Endothelial cell (in vitro differentiated cells): Measurements from ENCODE around the gene BRF1. TPM values are rescaled to one million over a fixed set of nuclear protein-coding genes. Genes with fewer than 3 reads are reported as not detected.

ENCODE experiments used
- DNase-seq: peaks from one replicate; pipeline ENCODE4 v3.0.0; 2021; ENCODE audit warnings: low spot score
- H3K27ac Mint-ChIP-seq: one replicate; pipeline ENCODE4 v1.8.0; 2021; ENCODE audit warnings: mixed read lengths, inconsistent platforms; ENCODE audit not compliant: unreplicated experiment
- H3K27me3 Mint-ChIP-seq: one replicate; pipeline ENCODE4 v1.8.0; 2021; ENCODE audit warnings: mild to moderate bottlenecking, moderate library complexity, mixed read lengths, inconsistent platforms; ENCODE audit not compliant: unreplicated experiment
- H3K36me3 Mint-ChIP-seq: one replicate; pipeline ENCODE4 v1.8.0; 2021; ENCODE audit warnings: mild to moderate bottlenecking, low read depth, mixed read lengths, inconsistent platforms; ENCODE audit not compliant: unreplicated experiment
- H3K4me1 Mint-ChIP-seq: one replicate; pipeline ENCODE4 v1.8.0; 2021; ENCODE audit warnings: mild to moderate bottlenecking, mixed read lengths, inconsistent platforms; ENCODE audit not compliant: unreplicated experiment
- H3K4me3 Mint-ChIP-seq: one replicate; pipeline ENCODE4 v1.8.0; 2021; ENCODE audit warnings: mild to moderate bottlenecking, mixed read lengths, inconsistent platforms; ENCODE audit not compliant: unreplicated experiment
- H3K9me3 Mint-ChIP-seq: one replicate; pipeline ENCODE4 v1.8.0; 2021; ENCODE audit warnings: mixed read lengths, inconsistent platforms; ENCODE audit not compliant: unreplicated experiment
- CTCF ChIP-seq: fragments of 200-600 bp; sonication (generic); IDR thresholded peaks from one replicate; pipeline ENCODE4 v1.5.0; 2021; ENCODE audit warnings: antibody characterized with exemption; ENCODE audit not compliant: unreplicated experiment
- total RNA-seq: library from RNA; stranded (reverse); fragmentation: NEBNext Ultra II Directional; extraction: Animal tissue kit (Norgen Biotek cat#: 25700); gene quantifications from one replicate; pipeline ENCODE4 v1.2.1, GENCODE V29; 2021; ENCODE audit not compliant: unreplicated experiment

The BRF1 gene
- total RNA-seq, 1 donor from 2014 or later, result 40.9 TPM

- no peak for DNase-seq
- Mint-ChIP-seq H3K36me3 (peaks cover 5% of the 10 kb centered on the region), H3K4me3 (no peak overlapping the region), H3K27ac (no peak overlapping the region), H3K27me3 (peaks cover 1% of the 10 kb centered on the region), H3K4me1 (no peaks in the 10 kb centered on the region), H3K9me3 (no peaks in the 10 kb centered on the region)
- TF ChIP-seq CTCF, result no peak
Observed at GRCh38 chr14:105274637-105275036, 26.2 kb downstream of the BRF1 start.

GRCh38 chr14:105273062-105273461, 27.7 kb downstream of the BRF1 start:
- H3K9me3 Mint-ChIP-seq, result no peaks in the 10 kb centered on the region
- no peak for TF ChIP-seq CTCF
- no peak overlapping the region for H3K4me3 Mint-ChIP-seq
- peaks cover 5% of the 10 kb centered on the region for H3K36me3 Mint-ChIP-seq
- DNase-seq, result no peak
- H3K27ac Mint-ChIP-seq, result peak overlapping the region; percentile 48
- H3K4me1 Mint-ChIP-seq, result no peaks in the 10 kb centered on the region
- peaks cover 6% of the 10 kb centered on the region for H3K27me3 Mint-ChIP-seq

DNA sequence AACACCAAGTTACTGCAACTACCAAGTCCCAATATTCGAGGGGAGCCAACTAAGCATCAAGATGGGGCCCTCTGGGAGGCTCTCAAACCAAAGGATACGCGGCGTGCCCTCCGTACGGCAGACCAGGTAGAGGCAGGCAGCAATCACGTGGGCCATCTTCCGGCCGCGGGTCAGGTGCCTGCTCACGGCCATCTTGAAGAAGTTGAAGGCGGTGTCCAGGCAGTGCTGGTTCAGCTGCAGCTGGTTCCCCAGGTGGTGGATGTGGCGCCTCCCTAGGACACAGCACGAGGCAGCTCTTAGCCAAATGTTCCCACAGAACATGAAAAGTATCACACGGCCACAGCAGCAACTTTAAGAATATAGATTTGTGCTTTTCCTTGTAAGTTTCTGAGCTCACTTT, 28.2 kb downstream of the BRF1 start:
- no peak for DNase-seq
- no peak for TF ChIP-seq CTCF
- H3K9me3 Mint-ChIP-seq, result no peaks in the 10 kb centered on the region
- H3K27me3 Mint-ChIP-seq, result peaks cover 6% of the 10 kb centered on the region
- H3K4me3 Mint-ChIP-seq, result no peak overlapping the region
- H3K27ac Mint-ChIP-seq, result peak overlapping the region; percentile 48
- peaks cover 5% of the 10 kb centered on the region for H3K36me3 Mint-ChIP-seq
- H3K4me1 Mint-ChIP-seq, result no peaks in the 10 kb centered on the region

DNA sequence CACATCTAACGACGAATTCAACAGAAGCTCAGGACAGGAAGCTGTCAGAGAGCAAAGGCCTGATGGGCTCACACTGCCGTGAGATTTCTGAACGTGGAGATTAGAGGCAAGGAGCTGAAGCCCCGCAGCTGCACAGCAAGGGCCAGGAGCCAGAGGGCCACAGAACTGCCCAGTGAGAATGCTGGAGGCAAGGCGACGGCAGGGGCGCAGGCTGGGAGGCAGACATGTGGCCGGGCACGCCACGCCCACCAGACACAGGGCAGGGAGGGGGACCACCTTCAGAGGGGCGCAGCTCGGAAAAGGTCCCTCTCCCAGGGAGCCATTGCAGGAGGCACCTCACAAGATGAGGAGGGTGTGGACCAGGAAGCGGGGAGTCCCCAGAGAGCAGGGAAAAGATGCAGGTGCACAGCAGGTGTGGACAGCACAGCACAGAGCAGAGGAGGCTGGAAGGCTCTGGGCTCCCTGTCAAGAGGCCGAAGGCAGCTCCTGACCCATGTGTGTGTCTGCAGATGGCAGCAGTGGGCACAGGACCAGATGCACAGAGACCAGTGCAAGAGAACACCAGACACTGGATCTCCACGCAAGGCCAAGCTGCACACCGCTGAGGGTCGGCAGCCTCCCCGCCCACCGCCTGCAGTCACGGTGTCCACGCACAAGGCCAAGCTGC, 29.4 kb downstream of the BRF1 start:
- H3K4me1 Mint-ChIP-seq, result no peaks in the 10 kb centered on the region
- H3K36me3 Mint-ChIP-seq, result peaks cover 16% of the 10 kb centered on the region
- no peak for DNase-seq
- H3K27me3 Mint-ChIP-seq, result peaks cover 8% of the 10 kb centered on the region
- no peak overlapping the region for H3K4me3 Mint-ChIP-seq
- H3K9me3 Mint-ChIP-seq, result no peaks in the 10 kb centered on the region
- TF ChIP-seq CTCF, result no peak
- H3K27ac Mint-ChIP-seq, result no peak overlapping the region

DNA sequence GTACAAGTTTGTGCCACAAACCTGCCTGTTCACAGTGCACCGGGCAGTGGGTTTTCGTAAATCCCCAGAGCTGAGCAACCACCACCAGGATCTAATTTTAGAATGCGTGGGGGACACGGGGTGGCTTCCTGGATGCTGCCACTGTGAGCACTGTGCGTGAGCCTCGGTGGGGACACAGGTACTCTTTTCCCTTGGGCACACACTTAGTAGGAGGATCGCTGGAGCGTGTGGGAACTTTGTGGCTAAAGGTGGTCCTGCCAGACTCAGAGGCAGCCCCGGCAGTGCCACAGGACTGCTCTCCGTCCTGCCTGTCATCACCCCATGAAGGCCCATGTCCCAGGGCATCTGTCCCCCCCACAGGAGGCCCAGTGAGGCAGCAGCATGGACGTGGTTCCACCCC, 31.4 kb downstream of the BRF1 start:
- no peak for DNase-seq
- Mint-ChIP-seq H3K27ac (no peak overlapping the region), H3K9me3 (no peaks in the 10 kb centered on the region), H3K27me3 (peaks cover 8% of the 10 kb centered on the region), H3K4me3 (no peak overlapping the region), H3K36me3 (peaks cover 19% of the 10 kb centered on the region), H3K4me1 (no peaks in the 10 kb centered on the region)
- TF ChIP-seq CTCF, result no peak
